Pulmonary artery endothelial cell (primary cell): ENCODE data around the gene KPNA4. TPM values are rescaled to one million over a fixed set of nuclear protein-coding genes. Genes with fewer than 3 reads are reported as not detected.
"Not testable (repeated sequence)": the region's sequence is repeated elsewhere in the genome, so short reads cannot be mapped to it uniquely, and the experiment has no call there.

Source experiments
- DNase-seq: peaks from one replicate; pipeline ENCODE4 v3.0.0-alpha.2; 2011; ENCODE audit warnings: low read depth, low spot score
- total RNA-seq: library from RNA; depleted of rRNA; stranded (reverse); fragments of >200 nt; gene quantifications from 2 replicates; pipeline ENCODE4 v1.2.3, GENCODE V29; 2014

KPNA4 gene
- total RNA-seq, 1 donor from 2014 or later: 41.5 TPM

DNA sequence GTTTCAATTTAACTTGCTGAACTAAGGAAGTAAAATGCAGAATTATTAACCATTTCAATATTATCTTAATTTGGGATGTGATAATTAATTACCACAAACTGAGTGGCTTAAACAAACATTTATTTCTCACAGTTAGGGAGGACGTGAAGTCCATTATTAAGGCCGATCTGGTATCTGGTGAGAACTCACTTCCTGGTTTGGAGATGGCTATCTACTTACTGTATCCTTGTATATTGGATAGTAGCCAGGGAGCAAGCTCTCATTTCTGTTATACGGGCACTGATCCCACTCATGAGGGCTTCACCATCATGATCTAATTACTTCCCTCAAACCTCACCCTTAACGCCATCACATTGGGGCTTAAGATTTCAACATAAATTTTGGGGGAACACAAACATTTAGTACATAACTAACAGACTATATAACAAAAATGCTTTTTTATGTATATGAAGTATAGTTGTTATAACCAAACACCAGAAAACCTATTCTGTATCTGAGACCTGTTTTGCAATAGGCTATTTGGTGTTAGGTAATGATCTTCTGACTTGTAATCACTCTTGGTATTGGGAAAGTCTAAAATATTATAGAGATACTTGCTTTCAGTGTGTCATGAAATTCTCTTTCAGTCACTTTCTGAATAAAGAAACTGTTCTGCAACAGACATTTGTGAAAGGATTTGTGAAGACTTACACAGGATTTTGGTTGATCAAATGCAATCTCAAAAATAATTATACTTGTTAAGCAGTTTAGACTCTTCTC, 4.7 kb upstream of the KPNA4 start:
- DNase-seq: no peak

DNA sequence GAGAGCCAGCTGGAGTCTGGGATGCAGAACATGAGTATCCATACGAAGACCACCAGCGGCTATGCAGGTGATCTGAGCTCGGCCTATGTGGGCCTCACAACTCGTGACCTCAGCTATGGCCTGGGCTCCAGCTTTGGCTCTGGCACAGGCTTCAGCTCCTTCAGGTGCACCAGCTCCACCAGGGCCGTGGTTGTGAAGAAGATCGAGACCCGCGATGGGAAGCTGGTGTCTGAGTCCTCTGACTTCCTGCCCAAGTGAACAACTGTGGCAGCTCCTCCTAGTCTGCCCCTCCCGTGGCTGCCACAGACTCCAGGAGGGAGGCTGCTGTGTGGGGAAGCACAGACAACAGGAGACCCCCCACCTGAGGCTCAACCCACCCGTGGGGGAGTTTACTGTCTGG, 3.6 kb upstream of the KPNA4 start:
- DNase-seq: no peak

DNA sequence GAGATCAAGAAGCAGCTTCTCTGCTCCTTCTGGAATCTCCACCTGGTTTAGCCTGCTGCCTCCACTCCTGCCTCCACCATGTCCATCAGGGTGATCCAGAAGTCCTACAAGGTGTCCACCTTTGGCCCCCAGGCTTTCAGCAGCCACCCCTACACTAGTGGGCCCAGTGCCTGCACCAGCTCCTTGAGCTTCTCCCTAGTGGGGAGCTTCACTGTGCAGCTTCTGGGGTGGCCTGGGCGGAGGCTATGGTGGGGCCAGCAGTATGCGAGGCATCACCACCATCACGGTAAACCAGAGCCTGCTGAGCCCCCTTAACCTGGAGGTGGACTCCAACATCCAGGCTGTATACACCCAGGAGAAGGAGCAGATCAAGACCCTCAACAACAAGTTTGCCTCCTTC, 2.4 kb upstream of the KPNA4 start:
- no peak for DNase-seq

DNA sequence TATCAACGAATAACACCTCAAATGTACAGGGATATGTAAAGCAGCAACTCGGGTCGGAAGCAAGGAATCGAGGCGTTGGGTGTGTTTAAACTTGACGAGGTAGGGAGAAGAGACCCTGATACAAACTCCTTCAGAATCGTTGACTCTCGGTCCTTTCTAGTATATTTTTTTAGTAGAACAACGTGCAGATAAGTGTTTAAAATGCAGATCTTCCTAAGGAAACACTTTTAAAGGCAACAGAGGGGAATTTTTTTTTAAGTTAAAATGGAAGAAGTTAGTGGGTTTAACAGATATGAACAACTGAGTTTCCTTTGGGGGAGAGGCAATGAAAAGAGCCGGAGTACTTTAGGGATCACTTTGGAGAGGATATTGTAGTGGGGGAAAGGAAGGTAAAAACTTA, 1.1 kb upstream of the KPNA4 start:
- DNase-seq: no peak

DNA sequence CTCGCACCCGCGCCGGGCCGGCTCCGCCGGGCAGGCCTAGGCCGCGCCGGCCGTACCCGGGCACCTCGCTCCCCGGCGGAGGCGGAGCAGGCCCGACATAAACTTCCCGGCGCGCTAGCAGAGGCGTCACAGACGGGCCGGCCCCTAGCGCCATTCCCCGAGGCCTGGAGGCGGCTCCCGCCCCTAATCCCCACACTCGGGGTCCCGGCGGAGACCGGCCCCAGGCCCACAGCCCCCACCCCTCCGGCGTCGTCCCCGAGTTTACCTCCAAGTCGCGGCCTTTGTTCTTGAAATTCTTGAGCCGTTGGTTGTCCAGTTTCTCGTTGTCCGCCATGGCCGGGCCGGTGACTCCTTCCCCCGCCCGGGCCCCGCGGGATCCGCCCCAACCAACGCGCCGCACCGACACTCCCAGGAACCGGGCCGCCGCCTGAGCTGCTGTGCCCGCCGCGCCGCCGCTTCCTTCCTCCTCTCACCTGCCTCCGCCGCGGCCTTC, 376 bp downstream of the KPNA4 start:
- no peak for DNase-seq

DNA sequence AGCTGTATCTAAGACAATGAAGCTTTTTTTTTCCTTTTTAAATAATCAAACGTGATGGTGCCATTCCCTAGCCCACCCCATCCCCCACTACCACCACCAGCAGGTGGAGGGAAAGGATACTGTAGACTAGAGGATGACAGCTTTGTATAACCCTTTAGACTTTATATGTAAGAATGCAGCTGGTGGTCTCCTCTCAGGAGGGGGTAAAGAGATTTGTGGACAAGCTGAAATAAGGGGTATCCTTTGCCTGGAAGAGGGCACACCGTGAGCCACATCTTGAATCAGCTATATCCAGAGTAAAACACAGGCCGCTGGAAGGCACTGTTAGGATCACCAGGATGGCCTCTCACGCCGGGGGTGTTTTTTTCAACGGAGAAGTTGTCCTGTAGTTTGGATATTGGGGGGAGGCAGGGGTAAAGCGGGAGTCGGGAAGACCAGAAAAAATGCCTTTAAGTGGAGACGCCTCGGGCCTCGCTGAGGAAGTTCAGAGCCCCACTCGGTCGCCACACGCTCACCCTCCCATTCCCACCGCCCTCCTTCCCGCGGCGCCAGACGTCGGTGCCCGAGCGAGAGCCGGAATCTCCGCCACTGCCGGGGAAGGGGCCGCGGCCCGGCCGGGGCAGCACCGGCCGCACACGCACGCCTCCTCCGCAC, 986 bp downstream of the KPNA4 start:
- DNase-seq: no peak

DNA sequence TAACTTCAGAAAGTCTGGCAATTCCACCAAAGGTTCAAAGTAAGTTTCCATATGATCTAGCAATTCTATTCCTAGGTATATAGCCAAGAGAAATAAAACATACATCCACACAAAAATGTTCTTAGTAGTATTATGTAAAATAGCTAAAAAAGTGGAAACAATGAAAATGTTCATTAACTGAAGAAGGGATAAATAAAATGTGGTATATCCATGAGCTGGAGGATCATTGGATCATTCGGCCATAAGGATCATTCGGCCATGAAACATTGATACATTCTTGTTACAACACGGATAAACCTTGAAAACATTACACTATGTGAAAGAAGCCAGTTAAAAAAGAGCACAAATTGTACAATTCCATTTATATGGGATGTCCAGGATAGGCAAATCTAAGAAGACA, 2.4 kb downstream of the KPNA4 start:
- no peak for DNase-seq

DNA sequence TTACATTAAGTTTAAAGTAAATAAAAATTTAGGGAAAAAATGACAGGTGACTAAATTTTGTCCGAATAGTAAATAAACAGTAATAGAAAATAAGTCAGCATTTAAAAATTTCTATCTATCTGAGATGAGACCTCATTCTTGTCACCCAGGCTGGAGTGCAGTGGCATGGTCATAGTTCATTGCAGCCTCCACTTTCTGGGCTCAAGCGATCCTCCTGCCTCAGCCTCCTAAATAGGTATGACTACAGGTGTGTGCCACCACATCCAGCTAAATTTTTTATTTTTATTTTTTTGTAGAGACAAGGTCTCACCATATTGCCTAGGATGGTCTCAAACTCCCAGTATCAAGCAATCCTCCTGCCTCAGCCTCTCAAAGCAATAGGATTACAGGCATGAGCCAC, 7.8 kb downstream of the KPNA4 start:
- no peak for DNase-seq

DNA sequence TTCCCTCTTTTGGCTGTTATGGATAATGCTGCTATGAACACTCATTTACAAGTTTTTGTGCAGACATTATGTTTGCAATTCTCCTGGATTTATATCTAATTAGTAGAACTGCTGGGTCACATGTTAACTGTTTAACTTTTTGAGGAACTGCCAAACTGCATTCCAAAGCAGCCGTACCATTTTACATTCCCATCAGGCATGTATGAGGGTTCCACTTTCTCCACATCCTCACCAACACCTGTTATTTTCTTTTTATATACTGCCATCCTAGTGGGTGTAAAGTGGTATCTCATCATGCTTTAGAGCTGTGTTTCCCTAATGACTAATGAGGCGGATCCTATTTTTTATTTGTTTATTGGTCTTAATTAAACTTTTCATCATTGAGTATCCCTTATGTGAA, 9.2 kb downstream of the KPNA4 start:
- DNase-seq: no peak

DNA sequence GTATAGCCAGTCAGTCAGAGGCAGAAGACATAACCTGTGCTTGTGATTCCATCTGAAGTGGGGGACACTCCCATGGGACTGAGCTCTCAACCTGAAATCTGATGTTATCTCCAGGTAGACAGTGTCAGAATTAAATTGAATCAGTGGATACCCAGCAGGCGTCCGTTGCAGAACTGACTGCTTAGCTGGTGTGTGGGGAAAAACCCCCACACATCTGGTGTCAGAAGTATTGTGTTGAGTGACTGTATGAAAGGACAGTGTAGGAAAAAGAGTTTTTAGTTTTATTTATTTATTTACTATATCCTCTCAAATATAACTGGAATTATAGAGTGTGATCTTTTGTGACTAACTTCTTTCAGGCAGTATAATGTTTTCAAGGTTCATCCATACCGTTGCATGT, 10.4 kb downstream of the KPNA4 start:
- no peak for DNase-seq

DNA sequence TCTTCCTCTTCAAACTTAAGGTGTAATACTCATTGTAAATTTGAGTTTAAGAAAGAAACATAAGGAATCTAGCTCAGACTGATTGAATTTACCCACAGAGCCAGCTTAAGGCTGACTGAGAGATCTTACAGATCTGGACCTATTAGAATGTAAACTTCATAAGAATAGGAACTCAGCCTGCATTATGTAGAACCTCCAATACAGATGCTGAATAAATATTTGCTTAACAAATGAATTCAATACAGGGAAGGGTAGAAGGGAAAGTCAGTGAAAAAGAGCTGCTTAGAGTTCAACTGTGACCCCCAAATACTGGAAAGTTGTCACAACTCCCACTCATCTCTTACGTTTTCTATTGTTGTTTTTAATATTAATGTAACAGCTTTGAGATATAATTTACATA, 11.5 kb downstream of the KPNA4 start:
- DNase-seq: no peak

DNA sequence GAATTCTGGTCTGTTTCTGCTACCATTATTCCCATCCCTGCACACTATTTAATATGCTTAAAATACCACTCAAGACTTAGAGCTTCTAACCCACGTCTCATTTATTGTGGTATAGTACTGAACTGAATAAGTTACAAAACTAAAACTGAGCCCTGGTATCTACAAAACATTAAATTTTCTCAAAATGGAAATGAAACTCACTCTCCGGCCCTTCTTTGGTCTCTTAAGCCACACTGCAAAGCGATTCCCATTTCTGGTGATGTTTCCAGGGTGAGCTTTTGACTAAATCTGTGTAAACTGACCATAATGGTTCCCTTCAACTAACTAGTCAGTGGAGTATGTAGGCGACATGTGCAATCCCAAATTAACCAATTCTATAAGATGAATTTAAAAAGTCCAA, 18.6 kb downstream of the KPNA4 start:
- no peak for DNase-seq

DNA sequence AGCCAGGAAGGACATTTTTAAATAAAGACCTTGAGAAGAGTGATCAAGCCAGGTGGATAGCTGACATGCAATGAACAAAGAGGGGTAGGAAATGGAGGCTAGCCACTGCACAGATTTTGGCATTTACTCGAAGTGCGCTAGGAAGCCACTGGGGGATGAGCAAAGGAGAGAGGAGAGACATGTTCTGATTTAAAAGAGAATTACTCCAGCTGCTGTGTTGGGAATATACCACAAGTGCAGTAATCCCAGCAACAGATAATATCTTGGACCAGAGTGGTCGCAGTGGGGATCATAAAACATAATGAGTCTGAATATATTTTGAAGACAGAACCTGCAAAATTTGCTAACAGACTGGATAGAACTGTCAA, 19.9 kb downstream of the KPNA4 start:
- no peak for DNase-seq

DNA sequence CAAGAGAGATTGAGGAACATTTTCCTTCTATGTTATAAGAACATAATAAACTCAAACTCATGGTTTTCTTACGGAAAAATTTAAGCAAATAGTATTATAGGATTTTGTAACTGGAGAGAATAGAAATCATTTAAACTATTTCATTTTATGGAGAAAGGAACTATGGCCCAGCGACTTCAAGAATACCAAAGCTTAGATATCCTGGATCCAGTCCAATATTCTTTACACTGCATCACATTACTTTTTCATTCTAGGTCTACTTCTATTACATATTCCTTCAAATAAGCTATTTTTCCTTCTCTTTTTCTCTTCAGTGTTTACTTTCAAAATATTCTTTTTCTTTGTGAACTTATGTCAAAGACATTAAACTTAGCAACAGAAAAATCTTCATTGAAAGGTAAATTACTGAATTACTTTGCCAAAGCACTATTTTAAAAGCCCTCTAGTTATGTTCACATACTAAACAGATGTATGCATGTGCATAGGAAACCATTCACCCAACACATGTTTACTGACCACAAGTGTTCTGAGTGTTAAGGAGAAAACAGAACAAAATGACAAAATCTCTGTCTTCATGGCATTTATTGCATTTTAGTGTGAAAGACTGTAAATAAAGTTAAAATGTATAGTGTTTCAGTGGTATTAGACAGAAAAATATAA, 20.4 kb downstream of the KPNA4 start:
- no peak for DNase-seq

DNA sequence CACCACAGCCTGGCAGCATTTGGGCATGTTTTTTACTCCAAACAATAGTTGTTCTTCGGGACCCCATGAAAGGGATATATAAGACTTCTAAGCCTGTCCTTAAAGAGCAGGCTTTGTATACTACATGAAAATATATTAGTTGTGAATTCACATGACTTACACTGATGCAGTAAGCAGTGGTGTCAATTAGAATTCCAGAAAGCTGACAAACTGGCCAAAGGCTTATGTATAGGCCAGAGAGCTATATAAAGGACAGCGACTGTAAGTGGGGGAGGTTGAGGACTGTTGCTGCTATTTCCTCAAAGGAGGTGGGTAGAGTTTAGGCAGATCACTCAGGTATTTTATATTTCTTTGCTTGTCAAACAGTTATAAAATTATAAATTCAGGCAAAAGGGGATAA, 24.8 kb downstream of the KPNA4 start:
- DNase-seq: no peak

DNA sequence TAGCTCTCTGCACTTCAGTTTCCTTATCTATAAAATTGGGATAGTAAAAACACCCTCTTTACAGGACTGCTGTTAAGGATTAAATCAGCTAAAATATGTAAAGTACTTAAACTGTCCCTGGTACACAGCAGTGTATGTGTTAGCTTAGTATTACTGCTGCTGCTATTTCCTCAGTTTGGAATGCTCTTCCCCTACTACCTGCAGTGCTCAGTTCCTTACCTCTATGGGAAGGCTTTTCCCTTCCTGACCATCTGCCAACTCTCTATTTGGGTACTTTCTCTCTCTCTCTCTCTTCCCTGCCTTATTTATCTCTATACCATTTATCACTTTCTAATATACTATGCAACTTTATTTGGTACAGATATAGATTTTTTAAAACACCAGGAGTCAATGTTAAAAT, 26.5 kb downstream of the KPNA4 start:
- DNase-seq: no peak

DNA sequence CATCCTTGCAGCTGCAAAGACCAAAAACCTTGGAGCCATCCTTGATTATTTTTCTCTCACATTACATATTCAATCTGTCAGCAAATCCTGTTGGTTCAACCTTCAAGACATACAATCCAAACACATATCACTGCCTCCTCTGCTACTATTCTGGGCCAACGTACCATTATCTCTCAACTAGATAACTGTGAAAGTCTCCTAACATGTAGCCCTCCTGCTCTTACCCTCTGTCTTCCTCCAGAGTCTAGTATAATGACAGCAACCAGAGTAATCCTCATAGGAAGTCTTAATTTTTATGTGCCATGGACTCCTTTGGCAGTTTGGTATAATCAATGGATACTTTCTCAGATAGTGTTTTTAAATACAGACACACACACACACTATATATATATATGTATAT, 27.6 kb downstream of the KPNA4 start:
- no peak for DNase-seq

DNA sequence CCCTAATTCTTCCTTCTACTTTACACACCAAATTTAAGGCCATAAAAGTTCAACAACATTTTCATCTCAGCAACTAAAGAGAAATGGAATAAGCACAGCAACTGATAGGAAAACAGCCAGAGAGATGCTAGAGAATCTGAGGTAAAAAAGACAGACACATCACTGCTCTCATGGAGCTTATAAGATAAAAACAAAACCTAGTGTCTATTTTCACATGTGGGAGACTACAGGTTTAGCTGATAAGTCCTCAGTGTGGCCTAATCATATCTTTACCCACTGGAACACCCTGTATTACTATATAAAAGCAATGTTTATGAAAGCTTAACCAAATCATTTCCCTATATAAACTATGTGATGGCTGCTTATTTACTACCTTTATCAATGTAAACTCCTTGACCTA, 33.0 kb downstream of the KPNA4 start:
- no peak for DNase-seq

DNA sequence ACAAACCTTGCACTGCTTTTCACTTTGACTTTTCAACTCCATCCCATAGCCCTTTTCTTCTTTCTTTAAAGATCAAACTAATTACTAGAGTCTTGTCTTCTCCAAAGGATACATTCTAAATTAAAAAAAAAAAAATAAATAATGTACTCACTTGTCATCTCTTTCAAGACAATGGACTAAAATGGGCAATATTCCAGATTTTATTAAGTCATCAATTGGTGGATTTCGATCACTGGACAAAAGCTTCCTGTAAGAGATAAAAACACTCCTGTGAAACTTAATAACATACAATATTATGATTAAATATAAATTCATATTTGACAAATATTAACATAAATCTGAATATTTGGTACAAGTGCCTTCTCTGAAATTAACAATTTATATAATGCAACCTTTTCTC, 34.1 kb downstream of the KPNA4 start:
- peak; percentile 45 for DNase-seq

DNA sequence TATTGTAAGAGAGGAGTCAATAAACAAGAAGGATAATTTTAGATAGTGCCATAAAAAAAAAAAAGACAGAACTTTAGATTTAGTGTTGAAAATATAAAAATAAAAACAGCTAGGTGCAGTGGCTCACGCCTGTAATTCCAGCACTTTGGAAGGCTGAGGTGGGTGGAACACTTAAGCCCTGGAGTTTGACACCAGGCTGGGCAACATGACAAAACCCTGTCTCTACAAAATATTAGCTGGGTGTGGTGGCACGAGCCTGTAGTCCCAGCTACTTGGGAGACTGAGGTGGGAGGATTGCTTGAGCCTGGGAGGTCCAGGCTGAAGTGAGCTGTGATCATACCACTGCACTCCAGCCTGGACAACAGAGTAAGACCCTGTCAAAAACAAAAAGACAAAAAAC, 49.0 kb downstream of the KPNA4 start:
- DNase-seq: not testable (repeated sequence)

DNA sequence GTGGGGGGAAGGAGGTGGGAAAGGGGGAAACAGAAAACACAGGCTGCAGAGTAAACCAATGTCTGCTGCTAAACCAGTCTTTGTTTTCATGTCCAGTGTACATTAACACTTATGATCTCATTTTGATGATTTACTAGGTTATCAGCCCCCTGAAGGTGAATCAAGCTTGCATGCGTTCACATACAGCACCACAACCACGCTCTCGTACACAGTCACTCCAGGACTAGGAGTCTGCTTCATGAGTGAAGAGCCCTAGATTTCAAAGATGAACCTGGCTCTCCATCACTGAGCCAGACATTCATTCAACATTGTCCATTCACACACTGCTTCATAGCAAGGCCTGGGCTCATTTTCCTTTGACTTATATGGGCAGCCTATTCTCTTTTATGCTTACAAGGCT, 64.0 kb downstream of the KPNA4 start:
- DNase-seq: no peak

DNA sequence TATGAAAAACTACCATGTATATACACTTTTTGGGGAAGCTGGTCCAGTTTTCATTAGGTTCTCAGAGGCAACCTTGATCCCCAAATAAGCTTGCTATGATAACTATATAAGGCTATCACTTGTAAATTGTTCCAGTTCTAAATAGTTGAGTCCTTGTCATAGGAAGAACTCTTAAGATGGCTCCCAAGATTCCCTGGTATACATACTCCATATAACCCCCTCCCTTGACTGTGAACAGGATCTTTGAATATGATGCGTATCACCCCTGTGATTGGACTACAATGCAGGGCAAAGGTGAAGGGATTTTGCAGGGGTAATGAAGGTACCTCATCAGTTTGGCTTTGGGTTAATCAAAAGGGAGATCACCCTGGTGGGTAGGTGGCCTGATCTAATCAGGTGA, 67.2 kb downstream of the KPNA4 start:
- DNase-seq: no peak

DNA sequence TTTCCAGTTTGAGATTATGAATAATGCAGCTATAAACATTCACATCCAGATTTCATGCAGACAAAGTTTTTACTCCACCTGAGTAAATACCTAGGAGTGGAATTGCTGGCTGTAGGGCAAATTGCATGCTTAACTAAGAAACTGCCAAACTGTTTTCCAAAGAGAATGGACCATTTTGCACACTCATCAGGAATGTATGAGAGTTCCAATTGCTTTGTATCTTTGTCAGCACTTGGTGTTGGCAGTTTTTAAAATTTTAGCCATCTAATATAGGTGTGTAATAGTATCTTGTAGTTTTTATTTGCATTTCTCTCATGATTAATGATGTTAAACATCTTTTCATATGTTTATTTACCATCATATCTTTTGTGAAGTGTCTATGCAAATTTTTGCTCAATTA, 75.2 kb downstream of the KPNA4 start:
- no peak for DNase-seq
